PC-9 (cell line): ENCODE data around the gene ACTR3.

Experiments
- EZH2 ChIP-seq: fragments of 200-600 bp; sonication (generic); IDR thresholded peaks from 2 replicates; pipeline ENCODE4 v1.8.0; 2017; ENCODE audit warnings: antibody characterized with exemption, low read depth
- TF ChIP-seq, protein P1 (sequence below): fragments of 200-600 bp; sonication (generic); conservative IDR thresholded peaks from 2 replicates; pipeline ENCODE4 v1.6.1; 2017; ENCODE audit warnings: mixed run types, antibody characterized with exemption, mild to moderate bottlenecking, moderate library complexity

DNA sequence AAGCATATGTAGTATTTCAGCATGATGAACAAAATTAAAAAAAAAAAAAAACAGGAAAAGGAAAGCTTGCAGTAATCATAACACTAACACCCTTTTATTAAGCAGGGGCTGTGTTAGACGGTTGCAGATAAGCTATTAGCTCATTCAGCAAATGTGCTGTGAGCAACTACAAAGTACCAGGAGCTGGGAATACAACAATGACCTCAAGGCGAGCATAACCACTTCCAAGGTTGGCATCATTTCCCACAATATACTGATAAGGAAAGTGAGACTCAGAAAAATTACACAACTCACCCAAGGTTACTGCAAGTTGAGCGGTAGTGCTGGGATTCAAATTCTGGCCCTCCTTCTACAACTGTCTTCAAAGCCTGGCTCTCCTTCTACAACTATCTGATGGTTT is 38.2 kb upstream of the ACTR3 start:
- TF ChIP-seq, protein P1, sequence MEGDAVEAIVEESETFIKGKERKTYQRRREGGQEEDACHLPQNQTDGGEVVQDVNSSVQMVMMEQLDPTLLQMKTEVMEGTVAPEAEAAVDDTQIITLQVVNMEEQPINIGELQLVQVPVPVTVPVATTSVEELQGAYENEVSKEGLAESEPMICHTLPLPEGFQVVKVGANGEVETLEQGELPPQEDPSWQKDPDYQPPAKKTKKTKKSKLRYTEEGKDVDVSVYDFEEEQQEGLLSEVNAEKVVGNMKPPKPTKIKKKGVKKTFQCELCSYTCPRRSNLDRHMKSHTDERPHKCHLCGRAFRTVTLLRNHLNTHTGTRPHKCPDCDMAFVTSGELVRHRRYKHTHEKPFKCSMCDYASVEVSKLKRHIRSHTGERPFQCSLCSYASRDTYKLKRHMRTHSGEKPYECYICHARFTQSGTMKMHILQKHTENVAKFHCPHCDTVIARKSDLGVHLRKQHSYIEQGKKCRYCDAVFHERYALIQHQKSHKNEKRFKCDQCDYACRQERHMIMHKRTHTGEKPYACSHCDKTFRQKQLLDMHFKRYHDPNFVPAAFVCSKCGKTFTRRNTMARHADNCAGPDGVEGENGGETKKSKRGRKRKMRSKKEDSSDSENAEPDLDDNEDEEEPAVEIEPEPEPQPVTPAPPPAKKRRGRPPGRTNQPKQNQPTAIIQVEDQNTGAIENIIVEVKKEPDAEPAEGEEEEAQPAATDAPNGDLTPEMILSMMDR, result no peak
- TF ChIP-seq EZH2, result no peak
